DOHH2 (cell line): ENCODE data around the gene SCTR.

Source experiments
- H3F3A ChIP-seq: fragments of 200-600 bp; sonication (generic), shearing (Covaris generic); 2 replicates; pipeline ENCODE4 v1.6.0; 2016; ENCODE audit warnings: antibody characterized with exemption, mild to moderate bottlenecking; ENCODE audit not compliant: control insufficient read depth, insufficient read depth
- H3K27ac ChIP-seq: fragments of 200-600 bp; sonication (generic); 2 replicates; pipeline ENCODE4 v1.5.1; 2014; ENCODE audit warnings: low read depth, mild to moderate bottlenecking, low read length, moderate library complexity
- H3K27me3 ChIP-seq: fragments of 200-600 bp; sonication (generic); 2 replicates; pipeline ENCODE4 v1.6.1; 2014; ENCODE audit warnings: mild to moderate bottlenecking, low read length, mixed read lengths; ENCODE audit not compliant: control insufficient read depth
- H3K36me3 ChIP-seq: fragments of 200-600 bp; sonication (generic); 2 replicates; pipeline ENCODE4 v1.6.1; 2014; ENCODE audit warnings: mild to moderate bottlenecking, low read length, moderate library complexity, mixed read lengths; ENCODE audit not compliant: control insufficient read depth
- H3K4me1 ChIP-seq: fragments of 200-600 bp; sonication (generic); 2 replicates; pipeline ENCODE4 v1.6.1; 2014; ENCODE audit warnings: mild to moderate bottlenecking, low read length, mixed read lengths; ENCODE audit not compliant: control insufficient read depth
- H3K4me2 ChIP-seq: fragments of 200-600 bp; sonication (generic); 2 replicates; pipeline ENCODE4 v1.6.0; 2014; ENCODE audit warnings: mild to moderate bottlenecking, low read length, moderate library complexity
- H3K4me3 ChIP-seq: fragments of 200-600 bp; sonication (generic); 2 replicates; pipeline ENCODE4 v1.5.1; 2014; ENCODE audit warnings: mild to moderate bottlenecking, low read length, mixed read lengths
- H3K79me2 ChIP-seq: fragments of 200-600 bp; sonication (generic); 2 replicates; pipeline ENCODE4 v1.6.1; 2014; ENCODE audit warnings: mild to moderate bottlenecking, low read length, mixed read lengths; ENCODE audit not compliant: control insufficient read depth
- H3K9me2 ChIP-seq: fragments of 200-600 bp; sonication (generic); replicated peaks from 2 replicates; pipeline ENCODE4 v1.6.1; 2014; ENCODE audit warnings: mild to moderate bottlenecking, low read length, mixed read lengths; ENCODE audit not compliant: control insufficient read depth
- H3K9me3 ChIP-seq: fragments of 200-600 bp; sonication (generic); 2 replicates; pipeline ENCODE4 v1.6.1; 2014; ENCODE audit warnings: antibody characterized with exemption, low read length, mixed read lengths; ENCODE audit not compliant: control insufficient read depth, insufficient read depth
- H4K20me1 ChIP-seq: fragments of 200-600 bp; sonication (generic); 2 replicates; pipeline ENCODE4 v1.6.0; 2014; ENCODE audit warnings: low read depth, mild to moderate bottlenecking, antibody characterized with exemption, low read length, moderate library complexity; ENCODE audit not compliant: control insufficient read depth, insufficient read depth
- CTCF ChIP-seq: fragments of 200-600 bp; sonication (generic); IDR thresholded peaks from one replicate; pipeline ENCODE4 v1.5.1; 2014; ENCODE audit warnings: antibody characterized with exemption, mild to moderate bottlenecking, low read depth, low read length; ENCODE audit not compliant: poor library complexity, severe bottlenecking
- EZH2phosphoT487 ChIP-seq: fragments of 200-600 bp; sonication (generic); IDR thresholded peaks from 2 replicates; pipeline ENCODE4 v1.6.1; 2017; ENCODE audit warnings: borderline replicate concordance, mild to moderate bottlenecking, antibody characterized with exemption, low read length, moderate library complexity, mixed read lengths

SCTR gene

GRCh38 chr2:119491776-119492525, 32.3 kb downstream of the SCTR start:
- no peaks in the 10 kb centered on the region for H3F3A ChIP-seq
- H3K4me3 ChIP-seq: no peak overlapping the region
- TF ChIP-seq EZH2phosphoT487 (no peak), CTCF (no peak)
- no peak overlapping the region for H3K27ac ChIP-seq
- H3K9me2 ChIP-seq: no peaks in the 10 kb centered on the region
- H3K9me3 ChIP-seq: no peaks in the 10 kb centered on the region
- no peaks in the 10 kb centered on the region for H3K79me2 ChIP-seq
- no peaks in the 10 kb centered on the region for H3K4me1 ChIP-seq
- no peaks in the 10 kb centered on the region for H3K36me3 ChIP-seq
- no peaks in the 10 kb centered on the region for H4K20me1 ChIP-seq
- no peak overlapping the region for H3K4me2 ChIP-seq
- H3K27me3 ChIP-seq: 0 out of 2 replicates have a peak, but pooled peaks cover 3% of the 10 kb centered on the region

- H3K27ac ChIP-seq: no peak overlapping the region
- no peaks in the 10 kb centered on the region for H3K9me2 ChIP-seq
- TF ChIP-seq CTCF (no peak), EZH2phosphoT487 (no peak)
- 0 out of 2 replicates have a peak, but pooled peaks cover under 1% of the 10 kb centered on the region for H3K27me3 ChIP-seq
- H3K9me3 ChIP-seq: no peaks in the 10 kb centered on the region
- H3F3A ChIP-seq: no peaks in the 10 kb centered on the region
- no peak overlapping the region for H3K4me3 ChIP-seq
- H3K36me3 ChIP-seq: no peaks in the 10 kb centered on the region
- no peaks in the 10 kb centered on the region for H3K79me2 ChIP-seq
- H4K20me1 ChIP-seq: no peaks in the 10 kb centered on the region
- no peaks in the 10 kb centered on the region for H3K4me1 ChIP-seq
- no peak overlapping the region for H3K4me2 ChIP-seq
These were observed 33.6 kb downstream of the SCTR start for GRCh38 chr2:119490653-119491195.

- Histone ChIP-seq H3K79me2 (no peaks in the 10 kb centered on the region), H3K36me3 (no peaks in the 10 kb centered on the region), H4K20me1 (no peaks in the 10 kb centered on the region), H3K27ac (no peak overlapping the region), H3K4me2 (no peak overlapping the region), H3K4me3 (no peak overlapping the region), H3K27me3 (no peaks in the 10 kb centered on the region), H3K4me1 (no peaks in the 10 kb centered on the region), H3K9me3 (no peaks in the 10 kb centered on the region), H3F3A (no peaks in the 10 kb centered on the region), H3K9me2 (no peaks in the 10 kb centered on the region)
- TF ChIP-seq CTCF: no peak
- no peak for TF ChIP-seq EZH2phosphoT487
These were observed 34.2 kb downstream of the SCTR start for GRCh38 chr2:119490106-119490505.
